AG09309 (cell line): ENCODE measurements around the gene RNF222.
"Not testable (repeated sequence)": the region's sequence is repeated elsewhere in the genome, so short reads cannot be mapped to it uniquely, and the experiment has no call there.

Source experiments
- DNase-seq: peaks from one replicate; pipeline ENCODE4 v3.0.0-alpha.2; 2010; ENCODE audit warnings: low read depth
- H3K4me3 ChIP-seq: 2 replicates; pipeline ENCODE4 v1.5.1; 2011; ENCODE audit warnings: mild to moderate bottlenecking, low read depth, low read length, moderate library complexity; ENCODE audit not compliant: control insufficient read depth
- TF ChIP-seq, protein P1 (sequence below): IDR thresholded peaks from 2 replicates; pipeline ENCODE4 v1.5.1; 2011; ENCODE audit warnings: mild to moderate bottlenecking, low read depth, low read length, inconsistent platforms; ENCODE audit not compliant: insufficient read depth, control insufficient read depth; ENCODE audit errors: missing control alignments

RNF222 gene

GRCh38 chr17:8354236-8354635 lies 43.4 kb downstream of the RNF222 start:
- TF ChIP-seq, protein P1, sequence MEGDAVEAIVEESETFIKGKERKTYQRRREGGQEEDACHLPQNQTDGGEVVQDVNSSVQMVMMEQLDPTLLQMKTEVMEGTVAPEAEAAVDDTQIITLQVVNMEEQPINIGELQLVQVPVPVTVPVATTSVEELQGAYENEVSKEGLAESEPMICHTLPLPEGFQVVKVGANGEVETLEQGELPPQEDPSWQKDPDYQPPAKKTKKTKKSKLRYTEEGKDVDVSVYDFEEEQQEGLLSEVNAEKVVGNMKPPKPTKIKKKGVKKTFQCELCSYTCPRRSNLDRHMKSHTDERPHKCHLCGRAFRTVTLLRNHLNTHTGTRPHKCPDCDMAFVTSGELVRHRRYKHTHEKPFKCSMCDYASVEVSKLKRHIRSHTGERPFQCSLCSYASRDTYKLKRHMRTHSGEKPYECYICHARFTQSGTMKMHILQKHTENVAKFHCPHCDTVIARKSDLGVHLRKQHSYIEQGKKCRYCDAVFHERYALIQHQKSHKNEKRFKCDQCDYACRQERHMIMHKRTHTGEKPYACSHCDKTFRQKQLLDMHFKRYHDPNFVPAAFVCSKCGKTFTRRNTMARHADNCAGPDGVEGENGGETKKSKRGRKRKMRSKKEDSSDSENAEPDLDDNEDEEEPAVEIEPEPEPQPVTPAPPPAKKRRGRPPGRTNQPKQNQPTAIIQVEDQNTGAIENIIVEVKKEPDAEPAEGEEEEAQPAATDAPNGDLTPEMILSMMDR, result no peak
- no peak overlapping the region for H3K4me3 ChIP-seq
- DNase-seq, result no peak

- no peak overlapping the region for H3K4me3 ChIP-seq
- no peak for DNase-seq
- TF ChIP-seq, protein P1, result no peak
Observed at GRCh38 chr17:8353736-8354135, 43.9 kb downstream of the RNF222 start.

- DNase-seq, result no peak
- H3K4me3 ChIP-seq, result no peak overlapping the region
- TF ChIP-seq, protein P1, result no peak
Observed at GRCh38 chr17:8350339-8350738, 47.3 kb downstream of the RNF222 start.

DNA sequence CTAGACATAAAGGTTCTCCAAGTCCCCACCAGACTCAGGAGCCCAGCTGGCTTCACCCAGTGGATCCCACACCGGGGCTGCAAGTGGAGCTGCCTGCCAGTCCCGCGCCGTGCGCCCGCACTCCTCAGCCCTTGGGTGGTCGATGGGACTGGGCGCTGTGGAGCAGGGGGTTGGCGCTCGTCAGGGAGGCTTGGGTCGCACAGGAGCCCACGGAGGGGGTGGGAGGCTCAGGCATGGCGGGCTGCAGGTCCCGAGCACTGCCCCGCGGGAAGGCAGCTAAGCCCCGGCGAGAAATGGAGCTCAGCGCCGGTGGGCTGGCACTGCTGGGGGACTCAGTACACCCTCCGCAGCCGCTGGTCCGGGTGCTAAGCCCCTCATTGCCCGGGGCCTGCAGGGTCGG lies 50.6 kb downstream of the RNF222 start:
- H3K4me3 ChIP-seq, DNase-seq: not testable (repeated sequence)

GRCh38 chr17:8345951-8346665 lies 51.5 kb downstream of the RNF222 start:
- TF ChIP-seq, protein P1, result no peak
- no peak for DNase-seq
- H3K4me3 ChIP-seq, result no peak overlapping the region

DNA sequence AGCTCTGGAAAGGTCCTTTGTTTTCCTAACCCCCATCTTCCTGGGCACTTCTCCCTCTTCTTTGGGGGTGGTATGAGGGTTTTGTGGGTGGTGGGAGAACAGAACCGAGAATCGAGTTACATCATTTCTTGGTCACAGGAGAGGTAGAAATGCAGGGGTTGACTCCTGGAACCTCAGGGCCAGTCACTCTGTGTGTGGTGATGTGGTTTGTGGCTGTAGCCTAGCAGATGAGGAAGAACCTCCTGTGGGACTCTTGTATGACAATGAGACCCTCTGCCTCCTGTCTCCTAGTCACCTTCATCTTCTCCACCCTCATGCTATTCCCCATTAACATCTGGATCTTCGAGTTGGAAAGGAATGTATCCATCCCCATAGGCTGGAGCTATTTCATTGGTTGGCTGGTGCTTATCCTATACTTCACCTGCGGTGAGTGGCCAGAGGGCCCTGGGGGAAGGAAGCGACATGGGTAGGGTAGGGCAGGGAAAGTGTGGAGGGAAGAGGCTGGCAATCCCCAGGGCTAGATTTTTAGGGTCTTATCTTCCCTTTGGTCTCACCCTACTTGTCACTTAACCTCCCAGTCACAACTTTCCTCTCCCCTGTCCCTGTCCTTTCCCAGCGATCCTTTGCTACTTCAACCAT lies 52.5 kb downstream of the RNF222 start:
- no peak overlapping the region for H3K4me3 ChIP-seq
- DNase-seq, result no peak
- TF ChIP-seq, protein P1, result no peak

- DNase-seq, result no peak
- H3K4me3 ChIP-seq, result no peak overlapping the region
- TF ChIP-seq, protein P1, result no peak
Observed at GRCh38 chr17:8341456-8341855, 56.2 kb downstream of the RNF222 start.
